GM12878 (cell line): ENCODE data around the gene ABCA13.

Experiments
- CHD2 ChIP-seq: IDR thresholded peaks from 2 replicates; pipeline ENCODE4 v1.6.1; 2011; ENCODE audit warnings: low read depth, low read length, improper control_type of control experiment, borderline replicate concordance
- POLR2AphosphoS5 ChIP-seq: IDR thresholded peaks from 2 replicates; pipeline ENCODE4 v1.6.1; 2011; ENCODE audit warnings: mild to moderate bottlenecking, low read length, inconsistent platforms
- RCOR1 ChIP-seq: conservative IDR thresholded peaks from 2 replicates; pipeline ENCODE4 v1.6.1; 2012; ENCODE audit warnings: low read depth, low read length, improper control_type of control experiment
- SRF ChIP-seq, 2 experiments: IDR thresholded peaks; 2 replicates each; pipeline ENCODE4 v1.6.1; 2011; ENCODE audit warnings: low read depth in 2 of 2, low read length in 2 of 2, mild to moderate bottlenecking in 1 of 2, moderate library complexity in 1 of 2
- TF ChIP-seq, protein P1 (sequence below), 3 experiments: IDR thresholded peaks in 2 of 3; conservative IDR thresholded peaks in 1 of 3; 2 replicates each; pipeline ENCODE4 v1.5.1; 2011; ENCODE audit warnings: low read depth in 3 of 3, low read length in 3 of 3, mild to moderate bottlenecking in 3 of 3, control low read depth in 2 of 3, moderate library complexity in 2 of 3, inconsistent platforms in 1 of 3, mixed read lengths in 1 of 3; ENCODE audit not compliant: control insufficient read depth in 2 of 3, insufficient read depth in 1 of 3; ENCODE audit errors: extremely low read depth in 1 of 3

DNA sequence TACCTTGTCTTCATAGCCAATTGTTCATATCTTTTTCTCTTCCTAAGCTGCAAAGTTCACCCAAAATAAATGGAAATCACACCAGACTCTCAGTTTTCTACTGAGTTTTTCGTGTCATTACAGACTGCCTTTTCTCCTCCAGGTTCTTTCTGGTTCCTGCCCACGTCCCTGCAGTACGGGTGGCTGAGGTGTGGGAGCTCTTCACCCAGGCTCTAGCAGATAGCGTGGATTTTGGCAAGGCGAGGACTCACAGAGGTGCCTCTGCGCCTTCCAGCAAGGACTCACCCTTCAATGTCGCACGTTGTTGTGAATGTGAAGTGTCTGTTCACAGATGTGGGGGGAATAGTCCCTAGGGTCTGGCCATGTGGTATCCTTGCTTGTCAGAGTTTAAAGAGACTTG, 71.6 kb downstream of the ABCA13 start:
- TF ChIP-seq SRF (IDR thresholded peaks at IDR 0.05; ENCODE audit: low read depth in 2 of 2, low read length in 2 of 2) (no peak), POLR2AphosphoS5 (no peak), CHD2 (no peak), RCOR1 (no peak)
- TF ChIP-seq, protein P1, sequence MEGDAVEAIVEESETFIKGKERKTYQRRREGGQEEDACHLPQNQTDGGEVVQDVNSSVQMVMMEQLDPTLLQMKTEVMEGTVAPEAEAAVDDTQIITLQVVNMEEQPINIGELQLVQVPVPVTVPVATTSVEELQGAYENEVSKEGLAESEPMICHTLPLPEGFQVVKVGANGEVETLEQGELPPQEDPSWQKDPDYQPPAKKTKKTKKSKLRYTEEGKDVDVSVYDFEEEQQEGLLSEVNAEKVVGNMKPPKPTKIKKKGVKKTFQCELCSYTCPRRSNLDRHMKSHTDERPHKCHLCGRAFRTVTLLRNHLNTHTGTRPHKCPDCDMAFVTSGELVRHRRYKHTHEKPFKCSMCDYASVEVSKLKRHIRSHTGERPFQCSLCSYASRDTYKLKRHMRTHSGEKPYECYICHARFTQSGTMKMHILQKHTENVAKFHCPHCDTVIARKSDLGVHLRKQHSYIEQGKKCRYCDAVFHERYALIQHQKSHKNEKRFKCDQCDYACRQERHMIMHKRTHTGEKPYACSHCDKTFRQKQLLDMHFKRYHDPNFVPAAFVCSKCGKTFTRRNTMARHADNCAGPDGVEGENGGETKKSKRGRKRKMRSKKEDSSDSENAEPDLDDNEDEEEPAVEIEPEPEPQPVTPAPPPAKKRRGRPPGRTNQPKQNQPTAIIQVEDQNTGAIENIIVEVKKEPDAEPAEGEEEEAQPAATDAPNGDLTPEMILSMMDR (IDR thresholded peaks at IDR 0.05 in 2 of 3, conservative IDR thresholded peaks at IDR 0.05 in 1 of 3; ENCODE audit: control insufficient read depth in 2 of 3, extremely low read depth in 1 of 3, insufficient read depth in 1 of 3, low read depth in 3 of 3, low read length in 3 of 3) = no peak
